Measurements from ENCODE around the gene ZBP1.

DNA sequence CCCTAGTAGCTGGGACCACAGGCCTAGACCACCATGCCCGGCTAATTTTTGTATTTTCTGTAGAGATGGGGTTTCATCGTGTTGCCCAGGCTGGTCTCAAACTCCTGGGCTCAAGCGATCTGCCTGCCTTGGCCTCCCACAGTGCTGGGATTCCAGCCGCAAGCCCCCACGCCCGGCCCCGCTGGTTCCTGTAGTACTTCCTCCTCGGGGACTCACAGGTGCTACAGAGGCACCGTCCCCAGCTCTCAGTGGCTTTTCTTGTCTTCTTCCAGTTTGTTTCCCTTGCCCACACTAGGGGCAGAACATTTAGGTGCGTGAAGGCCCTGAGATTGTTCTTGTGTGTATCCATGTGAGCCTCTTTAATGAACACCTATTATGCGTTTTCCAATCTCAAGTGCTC lies 773 bp upstream of the ZBP1 start:
- TF ChIP-seq, protein P1, sequence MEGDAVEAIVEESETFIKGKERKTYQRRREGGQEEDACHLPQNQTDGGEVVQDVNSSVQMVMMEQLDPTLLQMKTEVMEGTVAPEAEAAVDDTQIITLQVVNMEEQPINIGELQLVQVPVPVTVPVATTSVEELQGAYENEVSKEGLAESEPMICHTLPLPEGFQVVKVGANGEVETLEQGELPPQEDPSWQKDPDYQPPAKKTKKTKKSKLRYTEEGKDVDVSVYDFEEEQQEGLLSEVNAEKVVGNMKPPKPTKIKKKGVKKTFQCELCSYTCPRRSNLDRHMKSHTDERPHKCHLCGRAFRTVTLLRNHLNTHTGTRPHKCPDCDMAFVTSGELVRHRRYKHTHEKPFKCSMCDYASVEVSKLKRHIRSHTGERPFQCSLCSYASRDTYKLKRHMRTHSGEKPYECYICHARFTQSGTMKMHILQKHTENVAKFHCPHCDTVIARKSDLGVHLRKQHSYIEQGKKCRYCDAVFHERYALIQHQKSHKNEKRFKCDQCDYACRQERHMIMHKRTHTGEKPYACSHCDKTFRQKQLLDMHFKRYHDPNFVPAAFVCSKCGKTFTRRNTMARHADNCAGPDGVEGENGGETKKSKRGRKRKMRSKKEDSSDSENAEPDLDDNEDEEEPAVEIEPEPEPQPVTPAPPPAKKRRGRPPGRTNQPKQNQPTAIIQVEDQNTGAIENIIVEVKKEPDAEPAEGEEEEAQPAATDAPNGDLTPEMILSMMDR (conservative IDR thresholded peaks at IDR 0.05; ENCODE audit: low read depth, low read length) = no peak
- TF ChIP-seq EZH2 (IDR thresholded peaks at IDR 0.05; ENCODE audit: low read length, unreplicated experiment) (no peak), EZH2phosphoT487 (IDR thresholded peaks at IDR 0.05; ENCODE audit: borderline replicate concordance, low read length) (no peak)
